Hypothalamus (tissue), 51 donors: ENCODE measurements around the gene SPAG4.

Experiments used
- DNase-seq, 51 donors: peaks; one replicate each; lab custom pipeline; 2025; lab: John Stamatoyannopoulos, UW

Gene SPAG4

GRCh38 chr20:35652641-35653429 is 37.2 kb downstream of the SPAG4 start:
- no peak for DNase-seq

- no peak for DNase-seq
These were observed 37.8 kb downstream of the SPAG4 start for GRCh38 chr20:35653430-35653734.

- DNase-seq = no peak
These were observed 38.3 kb downstream of the SPAG4 start for GRCh38 chr20:35653893-35654292.

GRCh38 chr20:35654415-35654814 is 38.8 kb downstream of the SPAG4 start:
- no peak for DNase-seq

DNA sequence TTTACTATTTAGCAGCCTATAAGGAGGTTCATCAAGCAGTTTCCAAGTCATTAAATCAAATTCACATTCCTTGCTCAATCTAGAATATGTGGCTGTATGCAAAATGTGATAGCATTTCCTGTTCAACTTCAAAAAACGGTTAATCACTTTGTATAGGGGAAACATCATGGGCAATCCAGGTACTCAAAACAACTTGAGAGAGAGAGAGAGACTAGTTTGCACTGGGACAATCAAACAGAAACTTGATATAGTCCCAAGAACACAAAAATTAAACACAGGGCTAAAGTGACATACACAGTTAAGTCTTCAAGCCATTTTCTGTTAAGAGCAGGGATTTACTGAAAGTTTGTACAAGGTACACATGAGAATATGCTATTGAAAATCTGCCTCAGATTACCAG is 41.6 kb downstream of the SPAG4 start:
- DNase-seq = no peak

DNA sequence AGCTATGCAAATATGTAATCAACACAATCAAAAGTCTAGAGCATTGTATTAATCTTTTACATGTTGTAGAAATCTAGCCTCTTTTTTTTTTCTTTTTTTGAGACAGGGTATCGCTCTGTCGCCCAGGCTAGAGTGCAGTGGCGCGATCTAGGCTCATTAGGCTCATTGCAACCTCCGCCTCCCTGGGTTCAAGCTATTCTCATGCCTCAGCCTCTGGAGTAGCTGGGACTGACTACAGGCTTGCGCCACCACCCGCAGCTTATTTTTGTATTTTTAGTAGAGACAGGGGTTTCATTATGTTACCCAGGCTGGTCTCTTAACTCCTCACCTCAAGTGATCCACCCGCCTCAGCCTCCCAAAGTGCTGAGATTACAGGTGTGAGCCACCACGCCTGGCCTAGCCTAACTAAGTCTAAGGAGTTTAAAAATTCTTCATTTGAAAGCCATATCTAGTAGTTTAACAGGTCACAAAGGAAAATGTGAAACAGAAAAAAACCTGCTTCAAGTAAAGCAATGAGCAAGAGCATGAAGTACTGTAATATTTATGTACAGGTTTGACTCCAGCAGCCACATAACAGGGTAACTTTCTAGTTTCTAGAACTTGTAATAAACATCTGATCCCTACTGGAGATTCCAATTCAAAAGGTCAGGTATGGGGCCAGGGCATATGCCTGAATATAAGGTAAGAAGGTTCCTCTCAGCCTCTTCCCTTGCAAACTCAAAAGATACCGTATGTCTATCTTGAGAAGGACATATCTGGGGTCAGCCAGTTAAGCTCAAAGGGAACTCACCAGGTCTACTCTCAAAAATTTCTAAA is 44.7 kb downstream of the SPAG4 start:
- no peak for DNase-seq

DNA sequence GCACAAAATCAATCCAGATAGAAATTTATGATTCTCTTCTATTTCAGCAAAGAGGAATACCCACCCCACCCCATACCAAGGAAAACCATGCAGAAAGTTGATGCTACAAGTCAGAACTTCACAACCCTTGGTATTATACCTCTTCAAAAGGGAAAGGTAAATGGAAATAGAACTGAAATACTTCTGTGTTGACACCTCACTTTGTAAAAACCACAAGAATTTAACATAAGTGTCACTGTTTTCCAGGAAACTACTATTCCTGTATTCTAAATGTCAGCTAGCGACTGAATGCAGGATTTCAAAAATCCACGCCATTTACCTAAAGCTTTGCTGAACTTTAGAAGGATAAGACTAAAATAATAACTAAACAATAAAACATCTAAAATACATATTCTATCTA is 45.4 kb downstream of the SPAG4 start:
- DNase-seq = no peak

- DNase-seq = no peak
These were observed 46.3 kb downstream of the SPAG4 start for GRCh38 chr20:35661908-35662307.

- no peak for DNase-seq
These were observed 46.9 kb downstream of the SPAG4 start for GRCh38 chr20:35662551-35662950.

GRCh38 chr20:35663516-35664465 is 48.2 kb downstream of the SPAG4 start:
- DNase-seq = peak in 25 of 51 donors; percentile 3 to 56 (median 27)

DNA sequence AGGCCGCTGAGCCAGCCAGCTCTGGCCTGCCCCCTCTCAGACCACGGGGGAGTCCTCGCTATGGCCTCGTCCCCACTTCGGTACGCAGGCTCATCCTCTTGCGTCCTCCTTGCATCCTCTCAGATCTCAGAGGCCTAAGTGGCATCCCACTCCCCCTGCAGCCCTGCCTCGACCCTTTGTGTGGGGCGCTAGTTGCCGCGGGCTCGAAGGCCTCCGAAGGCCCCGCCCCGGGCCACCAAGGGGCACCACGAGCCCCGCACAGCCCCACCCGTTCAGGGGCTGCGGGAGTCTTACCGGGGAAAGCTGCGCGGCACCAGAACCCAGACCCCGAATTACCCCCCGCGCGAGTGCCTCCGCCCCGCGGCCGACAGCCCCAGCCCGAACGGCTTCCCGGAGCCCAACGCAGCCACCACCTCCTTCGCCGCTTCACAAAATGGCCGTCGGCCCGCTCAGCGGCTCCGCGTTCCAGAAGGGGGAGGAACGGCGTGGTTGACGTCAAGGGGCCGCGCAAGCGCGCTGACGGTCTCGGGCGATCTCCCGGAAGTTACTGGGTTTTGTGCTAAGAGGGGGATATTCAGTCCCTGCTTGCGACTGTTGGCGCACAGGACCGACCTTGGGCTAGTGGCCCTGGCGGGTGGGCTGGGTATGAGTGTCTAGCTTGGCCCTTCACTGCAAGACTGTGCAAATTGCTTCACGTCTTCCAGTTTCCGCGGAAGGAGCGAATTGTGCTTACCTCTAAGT is 49.0 kb downstream of the SPAG4 start, which contains the start of the genes CPNE1 and RBM12:
Gene CPNE1, minus strand, starts transcription at position 435 of the 741 bp plus-strand sequence. CDS start 31,977 bp downstream, outside the sequence.
Gene RBM12, minus strand, starts transcription at position 435 of the 741 bp plus-strand sequence. CDS start 9,578 bp downstream, outside the sequence.
- peak; percentile 69 to 97 (median 88) for DNase-seq

- DNase-seq = no peak
These were observed 50.3 kb downstream of the SPAG4 start for GRCh38 chr20:35665949-35666288.

- no peak for DNase-seq
These were observed 53.6 kb downstream of the SPAG4 start for GRCh38 chr20:35669221-35669620.

DNA sequence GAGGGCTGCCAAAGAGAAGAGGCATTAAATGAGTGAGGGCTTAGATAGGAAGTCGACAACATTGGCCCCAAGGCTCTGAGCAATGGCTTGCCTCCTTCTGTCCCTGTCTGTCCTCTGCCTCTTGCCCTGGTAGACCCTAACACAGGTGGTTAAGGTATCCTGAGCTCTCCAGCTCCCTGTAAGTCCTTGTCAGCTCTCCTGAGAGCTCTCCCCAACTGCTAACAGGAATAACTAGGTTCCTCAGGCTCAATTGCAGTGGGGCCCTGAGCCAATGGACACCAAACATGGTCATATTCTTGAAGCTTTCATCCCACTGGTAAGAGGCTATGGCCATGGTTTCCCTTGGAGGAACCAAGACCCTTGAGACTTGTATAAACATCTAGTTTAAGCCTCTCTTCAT is 54.1 kb downstream of the SPAG4 start:
- no peak for DNase-seq
